Hematopoietic multipotent progenitor cell treated with erythropoietin and hydrocortisone succinate and interleukin-3 and kit ligand, for 15 days (in vitro differentiated cells): ENCODE data around the gene TMEM229B.

Experiments used
- DNase-seq: peaks from one replicate; pipeline ENCODE4 v3.0.0-alpha.2; 2015; ENCODE audit warnings: low spot score

Gene TMEM229B

GRCh38 chr14:67487937-67488893, at the start of gene TMEM229B:
Gene TMEM229B, minus strand, starts transcription at chr14:67488721. Its CDS starts 14,798 bp downstream, at chr14:67473923.
- DNase-seq = peak; percentile 37

- DNase-seq = no peak
These were observed 49.2 kb upstream of the TMEM229B start for GRCh38 chr14:67537736-67538135.

GRCh38 chr14:67536087-67536486, 47.6 kb upstream of the TMEM229B start:
- DNase-seq = no peak

- no peak for DNase-seq
These were observed 45.2 kb upstream of the TMEM229B start for GRCh38 chr14:67533754-67534085.

- DNase-seq = no peak
These were observed 44.7 kb upstream of the TMEM229B start, which contains the start of gene PLEKHH1 for GRCh38 chr14:67532998-67533753. Gene PLEKHH1, plus strand, starts transcription at chr14:67533290. Its CDS starts 8,578 bp downstream, at chr14:67541868.

GRCh38 chr14:67532606-67532997, 44.1 kb upstream of the TMEM229B start:
- DNase-seq = no peak

GRCh38 chr14:67529947-67530935, 41.7 kb upstream of the TMEM229B start:
- no peak for DNase-seq

GRCh38 chr14:67528276-67528675, 39.8 kb upstream of the TMEM229B start:
- no peak for DNase-seq

- no peak for DNase-seq
These were observed 39.2 kb upstream of the TMEM229B start for GRCh38 chr14:67527756-67528155.

GRCh38 chr14:67526676-67527459, 38.3 kb upstream of the TMEM229B start:
- peak; percentile 17 for DNase-seq

- no peak for DNase-seq
These were observed 37.7 kb upstream of the TMEM229B start for GRCh38 chr14:67526181-67526580.

GRCh38 chr14:67525389-67525788, 36.9 kb upstream of the TMEM229B start:
- DNase-seq = no peak

- no peak for DNase-seq
These were observed 36.1 kb upstream of the TMEM229B start for GRCh38 chr14:67524634-67524963.

GRCh38 chr14:67523764-67524633, 35.5 kb upstream of the TMEM229B start:
- no peak for DNase-seq

- no peak for DNase-seq
These were observed 33.7 kb upstream of the TMEM229B start for GRCh38 chr14:67522270-67522669.

- no peak for DNase-seq
These were observed 32.0 kb upstream of the TMEM229B start for GRCh38 chr14:67520482-67520881.

GRCh38 chr14:67519406-67519805, 30.9 kb upstream of the TMEM229B start:
- no peak for DNase-seq

- no peak for DNase-seq
These were observed 28.6 kb upstream of the TMEM229B start for GRCh38 chr14:67517083-67517482.

GRCh38 chr14:67516676-67517075, 28.2 kb upstream of the TMEM229B start:
- no peak for DNase-seq
